ENCODE measurements around the gene STK11. TPM values are rescaled to one million over a fixed set of nuclear protein-coding genes. Genes with fewer than 3 reads are reported as not detected.

Gene STK11
- total RNA-seq, 4 donors from 2014 or later: 52.5 to 91.2 (median 68.7) TPM

DNA sequence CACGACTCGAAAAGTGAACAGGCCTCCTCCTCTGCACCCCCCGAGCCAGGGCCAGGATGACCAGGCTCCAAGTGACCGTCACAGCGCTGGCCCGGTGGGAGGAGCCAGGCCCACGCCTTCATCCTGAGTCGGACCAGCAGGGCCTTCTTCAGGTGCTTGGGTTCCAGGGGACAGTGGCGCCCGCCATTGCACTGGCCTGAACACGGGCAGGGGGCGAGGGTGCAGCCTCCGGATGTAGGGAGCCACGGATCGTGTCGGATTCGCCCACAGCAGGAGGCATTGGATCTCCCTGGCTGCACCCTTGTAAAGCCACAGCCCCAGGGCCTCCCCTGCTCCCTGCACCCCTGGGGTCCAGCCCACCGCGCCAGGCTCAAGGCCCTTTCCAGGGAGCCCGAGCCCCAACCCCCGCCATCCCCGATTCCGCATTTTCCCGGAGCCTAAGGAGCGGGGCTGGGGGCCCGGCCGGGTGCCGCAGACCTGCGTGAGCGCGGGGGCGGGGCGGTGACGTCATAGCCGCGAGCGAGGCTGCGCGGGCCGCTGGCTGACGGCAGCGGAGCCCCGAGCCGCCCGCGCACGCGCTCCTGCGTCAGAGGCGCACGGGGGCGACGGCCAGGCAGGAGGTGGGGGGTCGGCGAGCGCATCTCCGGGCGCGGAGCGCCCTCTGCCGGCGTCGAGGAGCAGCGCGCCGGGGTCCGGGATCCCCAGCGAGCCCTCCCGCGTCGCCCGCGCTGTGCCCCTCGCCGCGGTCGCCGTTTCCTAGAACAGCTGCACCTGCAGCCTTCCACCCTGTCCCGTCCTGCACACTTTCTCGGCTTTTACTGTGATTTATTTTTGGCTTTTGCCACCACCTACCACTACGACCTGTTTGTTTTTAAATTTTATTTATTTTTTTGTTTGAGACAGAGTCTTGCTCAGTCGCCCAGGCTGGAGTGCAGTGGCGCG, 34.5 kb downstream of the STK11 start:
- H3K27me3 ChIP-seq: no peaks in the 10 kb centered on the region
- WGBS, 2 donors: 8 to 17% methylated on average over 36 to 76 of the region's 84 CpGs
- peaks cover 5 to 83% (median 49%) of the 10 kb centered on the region in 4 donors for H3K4me1 ChIP-seq
- H3K9me3 ChIP-seq: no peaks in the 10 kb centered on the region
- TF ChIP-seq, protein P1, sequence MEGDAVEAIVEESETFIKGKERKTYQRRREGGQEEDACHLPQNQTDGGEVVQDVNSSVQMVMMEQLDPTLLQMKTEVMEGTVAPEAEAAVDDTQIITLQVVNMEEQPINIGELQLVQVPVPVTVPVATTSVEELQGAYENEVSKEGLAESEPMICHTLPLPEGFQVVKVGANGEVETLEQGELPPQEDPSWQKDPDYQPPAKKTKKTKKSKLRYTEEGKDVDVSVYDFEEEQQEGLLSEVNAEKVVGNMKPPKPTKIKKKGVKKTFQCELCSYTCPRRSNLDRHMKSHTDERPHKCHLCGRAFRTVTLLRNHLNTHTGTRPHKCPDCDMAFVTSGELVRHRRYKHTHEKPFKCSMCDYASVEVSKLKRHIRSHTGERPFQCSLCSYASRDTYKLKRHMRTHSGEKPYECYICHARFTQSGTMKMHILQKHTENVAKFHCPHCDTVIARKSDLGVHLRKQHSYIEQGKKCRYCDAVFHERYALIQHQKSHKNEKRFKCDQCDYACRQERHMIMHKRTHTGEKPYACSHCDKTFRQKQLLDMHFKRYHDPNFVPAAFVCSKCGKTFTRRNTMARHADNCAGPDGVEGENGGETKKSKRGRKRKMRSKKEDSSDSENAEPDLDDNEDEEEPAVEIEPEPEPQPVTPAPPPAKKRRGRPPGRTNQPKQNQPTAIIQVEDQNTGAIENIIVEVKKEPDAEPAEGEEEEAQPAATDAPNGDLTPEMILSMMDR (IDR thresholded peaks at IDR 0.05): peak; percentile 91 to 100 (median 99)
- TF ChIP-seq EP300 (IDR thresholded peaks at IDR 0.05): peak; percentile 24 to 82
- peak in 1 of 2 donors; percentile 77 for TF ChIP-seq POLR2A (IDR thresholded peaks at IDR 0.05)
- H3K36me3 ChIP-seq: peaks cover 0 to 3% (median 0%) of the 10 kb centered on the region in 3 donors
- H3K27ac ChIP-seq: peak overlapping the region; percentile 95 to 99 (median 98)
- peak; percentile 79 to 80 for DNase-seq (ENCODE audit: low spot score in 2 of 2)
- peak overlapping the region in 2 of 4 donors; percentile 34 to 94 for H3K4me3 ChIP-seq

DNA sequence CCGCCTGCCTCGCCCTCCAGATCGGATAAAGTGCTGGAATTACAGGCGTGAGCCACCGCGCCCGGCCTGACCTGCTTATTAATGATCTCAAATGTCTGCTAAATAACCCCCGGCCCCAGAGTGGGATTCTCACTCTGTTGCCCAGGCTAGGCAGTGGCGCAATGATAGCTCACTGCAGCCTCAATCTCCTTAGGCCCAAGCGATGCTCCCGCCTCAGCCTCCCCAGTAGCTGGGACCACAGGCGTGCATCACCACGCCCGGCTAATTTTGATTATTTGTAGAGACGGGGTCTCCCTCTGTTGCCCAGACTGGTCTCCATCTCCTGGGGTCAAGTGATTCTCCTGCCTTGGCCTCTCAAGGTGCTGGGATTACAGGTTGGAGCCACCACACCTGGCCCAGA, 35.3 kb downstream of the STK11 start:
- Histone ChIP-seq H3K27me3 (no peaks in the 10 kb centered on the region), H3K4me1 (peaks cover 5 to 91% (median 57%) of the 10 kb centered on the region in 4 donors), H3K9me3 (no peaks in the 10 kb centered on the region), H3K27ac (peak overlapping the region; percentile 95 to 99 (median 98)), H3K4me3 (peak overlapping the region in 1 of 4 donors; percentile 94), H3K36me3 (peaks cover 0 to 3% (median 0%) of the 10 kb centered on the region in 3 donors)
- TF ChIP-seq POLR2A (IDR thresholded peaks at IDR 0.05): no peak
- TF ChIP-seq, protein P1 (IDR thresholded peaks at IDR 0.05): no peak
- no peak for TF ChIP-seq EP300 (IDR thresholded peaks at IDR 0.05)
- 66 to 67% methylated on average over 9 to 15 of the region's 15 CpGs for WGBS, 2 donors
- no peak for DNase-seq (ENCODE audit: low spot score in 2 of 2)

DNA sequence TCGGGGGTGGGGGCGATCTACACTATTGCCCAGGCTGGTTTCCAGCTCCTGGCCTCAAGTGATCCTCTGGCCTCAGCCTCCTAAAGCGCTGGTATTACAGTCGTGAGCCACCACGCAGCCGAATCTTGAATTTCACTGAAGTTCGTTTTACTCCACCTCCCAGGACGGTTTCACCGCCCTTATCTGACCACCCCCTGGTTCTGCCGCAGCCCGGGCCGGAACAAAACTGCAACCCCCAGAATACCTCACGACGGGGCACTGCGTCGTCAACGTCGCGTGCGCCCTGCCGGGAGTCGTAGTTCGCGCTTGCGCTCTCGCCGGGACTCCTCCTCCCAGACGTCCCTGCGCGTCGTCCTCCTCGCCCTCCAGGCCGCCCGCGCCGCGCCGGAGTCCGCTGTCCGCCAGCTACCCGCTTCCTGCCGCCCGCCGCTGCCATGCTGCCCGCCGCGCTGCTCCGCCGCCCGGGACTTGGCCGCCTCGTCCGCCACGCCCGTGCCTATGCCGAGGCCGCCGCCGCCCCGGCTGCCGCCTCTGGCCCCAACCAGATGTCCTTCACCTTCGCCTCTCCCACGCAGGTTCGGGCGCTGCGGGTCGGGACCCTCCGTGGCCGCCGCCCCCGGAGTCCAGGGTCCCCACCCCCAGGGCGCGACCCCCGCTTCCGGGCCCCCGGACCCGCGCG, 36.0 kb downstream of the STK11 start, which contains the start of gene ATP5F1D:
TSS of gene ATP5F1D (plus strand) at position 335 of the 679 bp plus-strand sequence. CDS start at position 435, 100 bp downstream.
- DNase-seq (ENCODE audit: low spot score in 2 of 2): peak; percentile 84 to 86
- Histone ChIP-seq H3K4me3 (peak within 1 kb of the TSS; percentile 68 to 94 (median 84)), H3K27ac (peak within 1 kb of the TSS; percentile 95 to 99 (median 98)), H3K36me3 (peaks cover 0 to 3% (median 0%) of the 10 kb centered on the region in 3 donors), H3K9me3 (no peaks in the 10 kb centered on the region), H3K27me3 (no peaks in the 10 kb centered on the region), H3K4me1 (peaks cover 5 to 91% (median 58%) of the 10 kb centered on the region in 4 donors)
- TF ChIP-seq EP300 (IDR thresholded peaks at IDR 0.05) (peak; percentile 91 to 93), POLR2A (IDR thresholded peaks at IDR 0.05) (peak in 1 of 2 donors; percentile 86)
- TF ChIP-seq, protein P1 (IDR thresholded peaks at IDR 0.05): peak in 1 of 5 experiments; percentile 44
- WGBS, 2 donors: 0 to 1% methylated on average over 50 to 62 of the region's 79 CpGs

DNA sequence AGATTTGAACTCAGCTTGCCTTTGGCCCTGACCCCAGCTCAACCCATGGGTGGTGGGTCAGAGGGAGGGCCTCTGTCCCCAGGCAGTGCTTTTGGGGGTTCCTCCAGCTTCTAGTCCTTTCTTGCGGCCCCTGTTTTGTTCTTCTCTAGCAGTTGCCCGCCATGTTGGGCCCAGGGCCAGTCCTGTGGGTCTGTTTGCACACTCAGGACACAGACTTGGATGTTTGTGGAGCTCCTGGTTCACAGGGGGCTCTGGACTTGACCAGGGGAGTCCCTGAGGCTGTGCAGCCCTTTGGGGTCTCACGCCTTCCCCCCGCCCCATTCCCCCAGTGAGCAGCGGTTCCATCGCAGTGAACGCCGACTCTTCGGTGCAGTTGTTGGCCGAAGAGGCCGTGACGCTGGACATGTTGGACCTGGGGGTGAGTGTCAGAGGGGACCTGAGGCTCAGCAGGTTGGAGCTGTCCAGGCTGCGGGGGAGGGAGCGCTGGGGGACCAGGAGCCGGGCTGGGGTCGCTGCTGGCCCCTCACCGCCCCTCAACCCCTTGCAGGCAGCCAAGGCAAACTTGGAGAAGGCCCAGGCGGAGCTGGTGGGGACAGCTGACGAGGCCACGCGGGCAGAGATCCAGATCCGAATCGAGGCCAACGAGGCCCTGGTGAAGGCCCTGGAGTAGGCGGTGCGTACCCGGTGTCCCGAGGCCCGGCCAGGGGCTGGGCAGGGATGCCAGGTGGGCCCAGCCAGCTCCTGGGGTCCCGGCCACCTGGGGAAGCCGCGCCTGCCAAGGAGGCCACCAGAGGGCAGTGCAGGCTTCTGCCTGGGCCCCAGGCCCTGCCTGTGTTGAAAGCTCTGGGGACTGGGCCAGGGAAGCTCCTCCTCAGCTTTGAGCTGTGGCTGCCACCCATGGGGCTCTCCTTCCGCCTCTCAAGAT, 38.5 kb downstream of the STK11 start:
- Histone ChIP-seq H3K4me3 (peak overlapping the region in 3 of 4 donors; percentile 9 to 19 (median 14)), H3K4me1 (peaks cover 5 to 89% (median 50%) of the 10 kb centered on the region in 4 donors), H3K36me3 (peaks cover 0 to 3% (median 0%) of the 10 kb centered on the region in 3 donors), H3K27ac (peak overlapping the region; percentile 90 to 99 (median 99)), H3K9me3 (no peaks in the 10 kb centered on the region), H3K27me3 (no peaks in the 10 kb centered on the region)
- 36 to 44% methylated on average over 8 to 33 of the region's 33 CpGs for whole genome bisulfite sequencing, 2 donors
- DNase-seq (ENCODE audit: low spot score in 2 of 2): peak in 1 of 2 donors; percentile 75
- TF ChIP-seq POLR2A (IDR thresholded peaks at IDR 0.05): no peak
- TF ChIP-seq EP300 (IDR thresholded peaks at IDR 0.05): peak in 1 of 2 donors; percentile 53
- TF ChIP-seq, protein P1 (IDR thresholded peaks at IDR 0.05): peak; percentile 96 to 100 (median 97)
